ENCODE results near the gene NDUFA6. TPM values are rescaled to one million over a fixed set of nuclear protein-coding genes. Genes with fewer than 3 reads are reported as not detected.
A peak's percentile ranks its signal among the peaks of the same experiment; 100 is the strongest.
"Not testable (repeated sequence)": the region's sequence is repeated elsewhere in the genome, so short reads cannot be mapped to it uniquely, and the experiment has no call there.

NDUFA6 gene
- total RNA-seq, 1 donor: 41.6 TPM

DNA sequence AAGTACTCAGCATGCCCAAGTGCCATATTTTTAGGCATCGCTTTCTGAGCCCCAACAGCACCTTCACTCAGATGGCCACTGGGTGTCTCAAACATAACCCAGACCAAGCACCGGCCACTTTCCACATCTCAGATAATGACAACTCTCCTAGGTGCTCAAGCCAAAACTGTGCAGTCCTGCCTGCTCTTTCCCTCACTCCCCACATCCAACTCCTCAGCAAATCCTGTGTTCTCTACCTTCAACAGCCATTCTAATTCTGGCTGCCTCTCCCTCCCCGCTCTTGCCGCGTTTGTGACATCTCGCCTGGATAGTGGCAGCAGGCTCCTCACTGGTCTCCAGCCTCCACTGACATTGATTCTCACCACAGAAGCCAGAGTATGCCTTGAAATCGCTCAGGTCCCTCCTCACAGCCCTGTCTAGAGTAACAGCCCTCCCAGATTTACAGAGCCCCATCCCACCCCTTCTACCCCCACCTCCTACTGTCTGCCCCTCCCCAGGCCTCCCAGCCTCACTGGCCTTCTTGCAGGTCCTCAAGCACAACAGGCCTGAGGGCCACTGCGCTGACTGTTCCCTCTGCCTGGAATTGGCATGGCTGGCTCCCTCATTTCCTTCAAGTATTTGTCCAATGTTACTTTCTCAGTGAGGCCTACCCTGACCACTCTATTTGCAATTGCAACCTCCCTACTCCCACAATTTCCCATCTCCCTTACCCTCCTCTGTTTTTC, 17.8 kb downstream of the NDUFA6 start:
- DNase-seq (ENCODE audit: insufficient read length, low spot score, missing footprints): peak; percentile 11
- Histone ChIP-seq H3K79me2 (ENCODE audit: insufficient read depth, low read length) (peaks cover 25% of the 10 kb centered on the region), H3K4me1 (ENCODE audit: insufficient read depth, low read length) (peaks cover 30% of the 10 kb centered on the region), H3K27ac (ENCODE audit: low read depth, low read length) (no peak overlapping the region), H3K4me2 (ENCODE audit: insufficient read depth, low read length) (no peak overlapping the region), H3K4me3 (ENCODE audit: insufficient read depth, low read length) (no peak overlapping the region), H4K20me1 (ENCODE audit: insufficient read depth, low read length) (no peaks in the 10 kb centered on the region), H2AFZ (ENCODE audit: low read length) (no peak overlapping the region), H3K27me3 (ENCODE audit: insufficient read depth, low read length) (no peaks in the 10 kb centered on the region), H3K9me3 (ENCODE audit: low read depth, low read length) (no peaks in the 10 kb centered on the region), H3K36me3 (ENCODE audit: insufficient read depth, low read length) (peaks cover 23% of the 10 kb centered on the region)
- TF ChIP-seq, protein P1, sequence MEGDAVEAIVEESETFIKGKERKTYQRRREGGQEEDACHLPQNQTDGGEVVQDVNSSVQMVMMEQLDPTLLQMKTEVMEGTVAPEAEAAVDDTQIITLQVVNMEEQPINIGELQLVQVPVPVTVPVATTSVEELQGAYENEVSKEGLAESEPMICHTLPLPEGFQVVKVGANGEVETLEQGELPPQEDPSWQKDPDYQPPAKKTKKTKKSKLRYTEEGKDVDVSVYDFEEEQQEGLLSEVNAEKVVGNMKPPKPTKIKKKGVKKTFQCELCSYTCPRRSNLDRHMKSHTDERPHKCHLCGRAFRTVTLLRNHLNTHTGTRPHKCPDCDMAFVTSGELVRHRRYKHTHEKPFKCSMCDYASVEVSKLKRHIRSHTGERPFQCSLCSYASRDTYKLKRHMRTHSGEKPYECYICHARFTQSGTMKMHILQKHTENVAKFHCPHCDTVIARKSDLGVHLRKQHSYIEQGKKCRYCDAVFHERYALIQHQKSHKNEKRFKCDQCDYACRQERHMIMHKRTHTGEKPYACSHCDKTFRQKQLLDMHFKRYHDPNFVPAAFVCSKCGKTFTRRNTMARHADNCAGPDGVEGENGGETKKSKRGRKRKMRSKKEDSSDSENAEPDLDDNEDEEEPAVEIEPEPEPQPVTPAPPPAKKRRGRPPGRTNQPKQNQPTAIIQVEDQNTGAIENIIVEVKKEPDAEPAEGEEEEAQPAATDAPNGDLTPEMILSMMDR (IDR thresholded peaks at IDR 0.05; ENCODE audit: extremely low read depth, low read depth, low read length): peak; percentile 16

- not testable (repeated sequence) for H3K27me3 ChIP-seq (ENCODE audit: insufficient read depth, low read length); DNase-seq (ENCODE audit: insufficient read length, low spot score, missing footprints); H3K9me3 ChIP-seq (ENCODE audit: low read depth, low read length); H4K20me1 ChIP-seq (ENCODE audit: insufficient read depth, low read length)
- Histone ChIP-seq H3K4me2 (ENCODE audit: insufficient read depth, low read length) (peak overlapping the region; percentile 91), H3K27ac (ENCODE audit: low read depth, low read length) (peak overlapping the region; percentile 94), H3K36me3 (ENCODE audit: insufficient read depth, low read length) (peaks cover 14% of the 10 kb centered on the region), H2AFZ (ENCODE audit: low read length) (peak overlapping the region; percentile 99), H3K4me1 (ENCODE audit: insufficient read depth, low read length) (peaks cover 30% of the 10 kb centered on the region), H3K79me2 (ENCODE audit: insufficient read depth, low read length) (peaks cover 25% of the 10 kb centered on the region), H3K4me3 (ENCODE audit: insufficient read depth, low read length) (peak overlapping the region; percentile 85)
Observed at GRCh38 chr22:42071508-42071907, 19.1 kb downstream of the NDUFA6 start.

DNA sequence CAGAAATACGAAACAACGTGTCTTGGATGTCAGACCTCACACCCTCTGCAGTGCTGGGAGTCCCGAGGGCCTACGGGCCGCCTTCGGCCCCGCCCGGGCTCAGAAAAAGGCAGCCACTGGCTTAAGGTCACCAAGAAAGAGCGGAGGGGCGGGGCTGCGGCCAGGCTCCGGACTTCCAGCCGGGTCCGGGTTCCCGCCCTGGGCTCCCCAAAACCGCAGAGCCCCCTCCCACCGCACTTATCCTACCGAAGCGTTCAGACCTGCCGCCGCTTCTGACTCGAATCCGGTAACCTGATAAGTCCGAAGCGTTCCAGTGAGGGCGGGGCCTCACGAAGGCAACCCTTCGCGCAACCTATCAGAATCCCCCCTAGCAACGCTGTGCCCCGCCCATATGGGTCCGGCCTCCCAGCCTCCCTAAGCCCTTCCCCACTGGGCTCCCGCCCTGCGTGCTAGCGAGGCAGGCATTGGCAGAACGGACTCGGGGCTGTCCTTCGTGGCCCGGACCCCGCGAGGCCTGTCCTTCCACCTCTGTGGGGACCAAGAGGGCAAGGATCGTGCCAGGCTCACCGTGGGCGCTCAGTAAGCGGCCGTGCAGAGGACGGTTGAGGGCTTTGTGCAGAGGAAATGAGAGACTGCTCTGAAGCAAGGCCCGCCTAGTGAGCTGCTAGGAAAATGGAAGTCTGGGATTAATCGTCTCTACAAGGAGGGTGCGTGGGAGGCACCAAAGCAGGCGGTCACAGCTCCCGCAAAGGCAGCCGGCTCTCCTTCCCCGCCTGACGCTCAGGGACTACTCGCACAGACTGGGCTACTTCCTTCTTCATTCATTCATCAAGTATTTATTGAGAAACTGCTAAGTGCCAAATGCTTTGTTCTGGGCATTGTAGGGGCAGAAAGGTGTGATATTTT, 19.8 kb downstream of the NDUFA6 start, which contains the start of gene NAGA:
Gene NAGA, minus strand, starts transcription at position 296 of the 906 bp plus-strand sequence. CDS start 515 bp downstream, outside the sequence.
- no peaks in the 10 kb centered on the region for H3K9me3 ChIP-seq (ENCODE audit: low read depth, low read length)
- peak within 1 kb of the TSS; percentile 99 for H2AFZ ChIP-seq (ENCODE audit: low read length)
- H3K79me2 ChIP-seq (ENCODE audit: insufficient read depth, low read length): peaks cover 24% of the 10 kb centered on the region
- H3K27ac ChIP-seq (ENCODE audit: low read depth, low read length): peak within 1 kb of the TSS; percentile 94
- peak within 1 kb of the TSS; percentile 85 for H3K4me3 ChIP-seq (ENCODE audit: insufficient read depth, low read length)
- H4K20me1 ChIP-seq (ENCODE audit: insufficient read depth, low read length): no peaks in the 10 kb centered on the region
- peak within 1 kb of the TSS; percentile 91 for H3K4me2 ChIP-seq (ENCODE audit: insufficient read depth, low read length)
- peak; percentile 99 for DNase-seq (ENCODE audit: insufficient read length, low spot score, missing footprints)
- TF ChIP-seq, protein P1 (IDR thresholded peaks at IDR 0.05; ENCODE audit: extremely low read depth, low read depth, low read length): no peak
- no peaks in the 10 kb centered on the region for H3K27me3 ChIP-seq (ENCODE audit: insufficient read depth, low read length)
- H3K36me3 ChIP-seq (ENCODE audit: insufficient read depth, low read length): peaks cover 7% of the 10 kb centered on the region
- peaks cover 30% of the 10 kb centered on the region for H3K4me1 ChIP-seq (ENCODE audit: insufficient read depth, low read length)

GRCh38 chr22:42069801-42070516, 20.6 kb downstream of the NDUFA6 start:
- Histone ChIP-seq H3K27me3 (ENCODE audit: insufficient read depth, low read length) (no peaks in the 10 kb centered on the region), H2AFZ (ENCODE audit: low read length) (peak overlapping the region; percentile 99), H4K20me1 (ENCODE audit: insufficient read depth, low read length) (no peaks in the 10 kb centered on the region), H3K27ac (ENCODE audit: low read depth, low read length) (peak overlapping the region; percentile 94), H3K4me2 (ENCODE audit: insufficient read depth, low read length) (peak overlapping the region; percentile 91), H3K4me1 (ENCODE audit: insufficient read depth, low read length) (peaks cover 26% of the 10 kb centered on the region), H3K79me2 (ENCODE audit: insufficient read depth, low read length) (peaks cover 16% of the 10 kb centered on the region), H3K4me3 (ENCODE audit: insufficient read depth, low read length) (peak overlapping the region; percentile 85), H3K36me3 (ENCODE audit: insufficient read depth, low read length) (peaks cover 5% of the 10 kb centered on the region), H3K9me3 (ENCODE audit: low read depth, low read length) (no peaks in the 10 kb centered on the region)
- TF ChIP-seq, protein P1 (IDR thresholded peaks at IDR 0.05; ENCODE audit: extremely low read depth, low read depth, low read length): no peak
- peak; percentile 59 for DNase-seq (ENCODE audit: insufficient read length, low spot score, missing footprints)
